CD4-positive, alpha-beta T cell treated with Interleukin-17A for 1 hour (primary cell): Measurements from ENCODE around the gene RHBDF2.

Experiments
- DNase-seq: peaks from one replicate; pipeline ENCODE4 v3.0.0-alpha.2; 2020

The RHBDF2 gene

DNA sequence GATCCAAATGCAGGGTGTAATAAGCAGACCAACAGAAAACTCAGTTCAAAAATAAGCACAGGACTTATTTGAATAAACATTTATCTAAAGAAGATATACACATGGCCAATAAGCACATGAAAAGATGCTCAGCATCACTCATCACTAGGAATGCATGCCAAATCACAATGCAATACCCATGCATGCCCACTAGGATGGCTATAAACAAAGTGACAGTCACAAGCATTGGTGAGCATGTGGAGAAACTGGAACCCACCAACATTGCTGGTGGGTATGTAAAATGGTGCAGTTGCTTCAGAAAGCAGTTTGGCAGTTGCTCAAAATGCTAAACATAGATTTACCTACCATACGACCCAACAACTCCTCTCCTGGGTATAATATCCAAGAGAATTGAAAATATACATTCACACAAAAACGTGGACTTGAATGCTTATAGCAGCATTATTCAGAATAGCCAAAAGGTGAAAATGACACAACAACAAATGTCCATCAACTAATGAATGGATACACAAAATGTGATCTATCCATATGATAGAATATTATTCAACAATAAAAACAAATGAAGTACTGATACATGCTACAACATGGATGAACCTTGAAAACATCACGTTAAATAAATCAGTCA lies 68.4 kb downstream of the RHBDF2 start:
- peak; percentile 8 for DNase-seq

DNA sequence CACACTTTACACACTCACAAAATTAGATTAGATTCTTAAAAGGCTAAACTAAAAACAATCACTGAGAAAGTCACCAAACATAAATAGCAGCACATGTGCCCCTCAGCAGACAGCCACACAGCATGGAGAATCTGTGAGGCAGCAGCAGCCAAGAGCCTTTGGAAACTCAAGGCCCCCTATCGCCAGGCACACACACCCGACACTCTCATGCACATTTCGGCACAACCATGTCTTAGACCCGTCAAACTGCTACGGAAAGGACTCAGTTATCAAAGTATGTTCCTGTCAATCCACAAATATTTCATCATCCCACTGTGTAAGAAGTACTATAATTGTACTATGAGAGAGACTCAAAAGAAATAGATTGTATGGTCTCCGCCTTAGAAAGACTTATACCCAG lies 69.2 kb downstream of the RHBDF2 start:
- DNase-seq: no peak

DNA sequence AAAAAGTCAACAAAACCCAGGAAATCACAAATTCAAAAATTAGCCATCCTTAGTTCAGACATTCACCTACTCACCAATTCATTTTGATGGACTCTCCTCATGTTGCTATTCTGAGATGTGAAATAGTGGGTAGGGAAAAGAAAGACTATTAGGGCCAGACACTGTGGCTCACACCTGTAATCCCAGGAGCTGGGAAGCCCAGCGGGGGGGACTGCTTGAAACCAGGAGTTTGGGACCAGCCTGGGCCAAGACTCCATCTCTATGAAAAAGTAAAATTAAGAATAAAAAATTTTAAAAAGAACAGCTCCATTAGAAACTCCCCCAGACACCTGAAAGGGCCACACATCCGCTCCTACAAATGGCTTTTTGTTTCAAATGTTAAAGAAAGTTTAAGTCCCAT lies 69.7 kb downstream of the RHBDF2 start:
- DNase-seq: no peak

DNA sequence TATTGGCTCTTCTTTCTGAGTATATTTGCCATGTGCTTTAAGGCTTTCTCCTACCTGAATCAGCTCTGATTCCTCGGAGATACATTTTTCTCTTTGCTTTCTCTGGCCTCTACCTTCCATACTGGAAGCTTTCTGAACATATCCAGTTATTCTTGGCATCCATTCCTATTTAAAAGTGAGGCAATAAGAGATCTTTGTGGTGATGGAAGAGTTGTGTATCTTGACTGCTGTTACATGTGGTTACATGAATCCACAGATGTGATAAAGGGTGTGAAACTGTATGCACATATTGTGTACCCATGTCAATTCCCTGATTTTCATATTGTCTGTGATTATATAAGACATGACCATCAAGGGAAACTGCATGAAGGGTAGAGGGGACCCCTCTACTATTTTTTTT lies 72.7 kb downstream of the RHBDF2 start:
- DNase-seq: no peak

DNA sequence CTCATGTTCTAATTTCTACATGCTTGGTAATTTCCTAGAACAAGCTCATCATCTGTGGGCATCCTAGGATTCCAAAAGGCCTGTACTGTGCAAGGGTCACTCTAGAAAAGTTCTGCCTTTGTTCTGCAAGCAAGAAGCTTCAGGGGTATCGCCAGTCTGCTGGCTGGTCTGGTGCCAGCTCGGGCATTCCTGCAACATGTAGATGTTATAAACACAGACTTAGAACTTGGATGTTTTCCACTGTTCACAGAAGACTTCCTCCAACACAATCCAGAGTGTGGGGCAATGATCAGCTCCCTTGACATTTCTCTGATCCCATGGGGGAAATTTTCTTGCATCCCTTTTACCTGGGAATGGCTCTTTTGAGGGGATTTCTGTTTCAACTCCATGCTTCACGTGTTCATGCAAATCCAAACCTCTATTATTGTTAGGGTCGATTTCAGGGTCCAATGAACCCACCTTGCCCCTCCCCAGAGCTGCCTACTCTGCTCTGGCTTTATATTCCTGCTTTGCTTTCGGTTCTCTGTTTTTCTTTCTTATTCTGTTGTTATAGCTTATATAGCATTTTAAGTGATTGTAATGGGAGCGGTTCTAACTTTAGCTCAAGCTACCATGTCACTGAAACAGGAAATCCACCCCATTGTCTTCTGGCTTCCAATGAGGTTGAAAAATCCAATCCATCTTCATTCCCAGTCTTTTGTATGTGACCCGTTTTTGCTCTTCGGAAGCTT lies 73.6 kb downstream of the RHBDF2 start:
- no peak for DNase-seq

DNA sequence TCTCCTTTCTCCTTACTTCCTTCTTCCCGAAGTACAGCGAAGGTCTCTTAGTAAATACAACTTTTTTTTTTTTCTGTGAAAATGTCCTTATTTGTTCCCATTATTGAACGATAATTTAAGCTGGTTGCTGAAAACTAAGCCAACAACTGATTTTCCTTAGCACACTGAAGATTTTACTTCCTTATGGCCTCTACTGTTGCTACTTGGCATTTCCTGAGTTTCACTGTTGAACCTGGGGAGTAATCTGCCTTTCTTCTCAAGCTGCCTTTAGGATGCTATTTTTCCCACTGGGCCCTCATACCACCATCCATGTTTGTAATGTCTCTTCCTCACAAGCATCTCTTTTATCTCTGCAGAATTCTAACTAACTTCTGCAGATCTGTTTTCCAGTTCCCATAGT lies 74.4 kb downstream of the RHBDF2 start:
- no peak for DNase-seq

DNA sequence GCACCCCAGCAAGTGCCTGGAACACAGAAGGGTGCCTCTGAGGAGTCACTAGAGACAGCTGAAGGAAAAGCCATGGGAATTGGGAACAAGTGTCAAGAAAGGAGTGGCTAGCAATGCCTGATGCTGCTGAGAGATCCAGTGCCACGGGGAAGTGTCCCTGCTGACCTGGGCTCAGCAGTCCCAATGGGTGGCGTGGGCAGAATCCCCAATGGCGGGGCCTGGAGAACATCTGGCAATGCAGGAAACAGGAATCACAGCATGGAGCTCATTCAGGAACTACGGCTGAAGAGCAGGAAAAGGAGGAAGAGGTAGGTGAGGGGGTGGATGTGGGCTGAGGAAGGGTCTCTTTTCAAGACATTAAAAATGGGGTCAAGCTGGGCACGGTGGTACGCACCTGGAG lies 78.4 kb downstream of the RHBDF2 start:
- no peak for DNase-seq

DNA sequence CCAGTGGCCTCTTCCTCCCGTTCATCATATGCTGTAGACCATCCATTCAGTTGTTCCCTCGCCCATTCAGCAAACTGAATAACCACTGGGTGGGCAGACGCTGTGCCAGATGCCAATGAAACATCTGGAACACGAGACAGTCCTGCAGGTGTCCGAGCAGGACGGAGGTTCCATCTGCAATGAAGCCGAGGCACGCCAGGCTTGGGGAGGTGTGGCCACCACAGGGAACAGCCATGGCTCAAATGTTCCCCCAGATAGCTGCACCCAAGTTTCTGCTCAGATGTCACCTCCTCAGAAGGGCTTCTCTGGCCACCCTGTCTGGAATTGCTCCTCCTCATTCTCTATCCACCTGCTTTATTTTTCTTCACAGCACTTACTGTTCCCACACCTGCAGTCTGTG lies 78.8 kb downstream of the RHBDF2 start:
- DNase-seq: no peak

DNA sequence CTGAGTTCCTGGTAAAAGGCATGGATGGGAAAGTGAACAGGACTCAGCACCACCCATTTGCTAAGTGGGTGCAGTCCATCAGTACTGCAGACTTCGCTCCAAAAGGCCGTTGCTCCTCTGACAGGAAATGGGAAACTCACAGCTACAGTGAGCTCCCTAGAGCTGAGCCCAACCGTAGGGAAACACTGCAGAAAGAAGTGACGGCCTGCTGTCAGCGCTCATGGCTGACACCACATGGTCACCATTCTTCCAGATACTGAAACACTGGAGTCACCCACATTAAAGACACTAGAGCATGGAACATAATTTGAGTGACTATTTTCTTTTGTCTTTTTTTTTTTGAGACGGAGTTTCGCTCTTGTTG lies 80.2 kb downstream of the RHBDF2 start:
- DNase-seq: no peak
